GM18907 (cell line): ENCODE data around the gene GCAT.
"Not testable (repeated sequence)": the region's sequence is repeated elsewhere in the genome, so short reads cannot be mapped to it uniquely, and the experiment has no call there.

Experiments
- ATAC-seq: cut with Tn5 transposase; IDR thresholded peaks from one replicate; pipeline ENCODE4 v1.9.1; 2021; ENCODE audit warnings: mild to moderate bottlenecking, moderate library complexity; ENCODE audit not compliant: unreplicated experiment

The GCAT gene

DNA sequence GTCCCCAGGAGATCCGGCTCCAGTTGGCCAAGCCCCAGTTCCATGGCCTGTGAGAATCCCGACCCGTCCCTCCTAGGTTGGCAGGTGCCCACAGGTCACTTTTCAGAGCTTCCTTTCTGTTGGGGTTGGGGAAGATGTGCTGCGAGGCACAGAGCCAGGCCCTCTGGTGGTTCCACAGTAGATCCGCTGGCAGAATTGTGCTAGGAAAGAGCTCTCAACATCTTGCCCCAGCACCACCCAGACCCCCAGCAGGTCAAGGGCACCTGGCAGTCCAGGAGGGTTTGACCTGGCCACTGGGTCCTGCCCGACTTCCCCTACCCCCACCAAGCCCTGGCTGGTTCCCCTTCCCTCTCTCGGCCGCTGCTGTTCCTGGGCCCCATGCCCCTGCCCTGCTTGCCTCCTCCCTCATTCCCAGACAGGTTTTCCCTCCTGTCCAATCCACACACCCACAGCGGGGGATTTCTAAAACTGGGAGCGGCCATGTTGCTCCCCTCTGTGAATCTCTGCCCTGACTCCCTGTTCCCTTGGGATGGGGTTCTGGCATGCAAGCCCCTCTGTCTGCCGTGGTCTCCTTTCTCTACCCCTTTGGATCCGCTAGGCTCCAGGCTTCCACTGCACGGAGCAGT is 26.2 kb upstream of the GCAT start:
- ATAC-seq = no peak

DNA sequence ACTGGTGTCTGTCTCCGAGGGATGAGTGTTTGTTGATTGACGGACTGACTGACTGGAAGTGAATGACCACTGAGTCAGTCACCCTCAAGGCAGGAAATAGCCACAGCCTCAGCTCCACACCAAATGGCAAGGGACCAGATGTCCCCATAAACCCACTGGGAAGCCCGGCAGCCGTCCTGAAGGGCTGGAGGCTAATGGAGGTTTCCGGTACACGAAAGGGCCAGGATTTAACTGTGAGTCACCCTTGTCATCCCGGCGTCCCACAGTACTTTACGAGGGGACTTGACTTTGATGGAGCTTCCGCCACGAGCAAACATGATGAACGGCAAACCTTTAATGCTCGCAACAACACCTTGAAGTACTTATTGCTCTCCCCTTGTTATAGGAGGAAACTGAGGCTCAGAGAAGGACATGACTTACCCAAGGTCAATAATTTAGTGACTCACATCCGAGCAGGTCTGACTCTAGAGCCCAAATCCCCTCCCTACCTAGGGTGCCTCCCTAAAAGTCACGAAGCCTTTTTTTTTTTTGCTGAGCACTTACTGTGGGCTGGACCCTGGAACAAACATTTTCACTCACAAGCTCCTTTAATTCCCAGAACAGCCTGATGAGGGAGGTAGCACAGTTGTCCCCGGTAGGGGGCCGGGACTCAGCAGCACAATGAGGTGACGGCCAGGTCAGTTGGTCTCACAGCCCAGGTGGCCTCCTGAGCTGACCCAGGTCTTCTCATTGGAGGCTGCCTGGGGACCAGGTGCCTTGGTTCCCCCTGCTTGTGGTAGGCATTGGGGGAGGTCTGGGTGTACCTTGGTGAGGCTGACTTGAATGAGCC is 25.2 kb upstream of the GCAT start:
- no peak for ATAC-seq

GRCh38 chr22:37784829-37785495 is 22.8 kb upstream of the GCAT start:
- no peak for ATAC-seq

GRCh38 chr22:37790234-37790633 is 17.5 kb upstream of the GCAT start:
- no peak for ATAC-seq

DNA sequence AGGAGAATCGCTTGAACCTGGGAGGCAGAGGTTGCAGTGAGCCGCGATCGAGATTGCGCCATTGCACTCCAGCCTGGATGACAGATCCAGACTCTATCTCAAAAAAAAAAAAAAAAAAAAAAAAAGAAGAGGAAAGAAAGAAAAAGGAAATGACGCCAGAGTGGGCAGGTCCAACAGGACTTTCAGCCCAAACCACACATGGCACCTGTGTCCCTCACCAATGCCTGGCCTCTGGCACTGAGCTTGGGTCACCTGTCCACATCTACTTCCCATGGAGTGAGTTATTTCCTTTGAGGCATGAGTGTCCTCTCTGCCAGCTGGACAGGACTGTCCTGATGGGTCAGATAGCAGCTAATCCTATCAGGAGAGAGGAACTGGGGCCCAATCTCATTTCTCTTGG is 15.2 kb upstream of the GCAT start:
- no peak for ATAC-seq

- ATAC-seq = no peak
These were observed 13.4 kb upstream of the GCAT start for GRCh38 chr22:37794376-37794775.

DNA sequence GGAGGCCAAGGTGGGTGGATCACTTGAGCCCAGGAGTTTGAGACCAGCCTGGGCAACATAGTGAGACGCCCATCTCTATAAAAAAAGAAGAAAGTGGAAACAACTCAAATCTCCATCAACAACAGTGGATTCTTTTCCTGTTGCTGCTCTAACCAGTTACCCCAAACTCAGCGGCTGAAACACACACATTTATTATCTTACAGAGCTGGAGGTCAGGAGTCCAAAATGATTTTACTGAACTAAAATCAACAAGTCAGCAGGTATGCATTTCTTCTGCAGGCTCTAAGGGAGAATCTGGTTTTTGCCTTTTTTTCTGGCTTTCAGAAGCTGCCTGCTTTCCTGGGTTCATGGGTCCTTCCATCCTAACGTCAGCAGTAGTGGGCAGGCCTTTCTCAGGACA is 11.7 kb upstream of the GCAT start:
- no peak for ATAC-seq

GRCh38 chr22:37797259-37797658 is 10.5 kb upstream of the GCAT start:
- ATAC-seq = not testable (repeated sequence)

DNA sequence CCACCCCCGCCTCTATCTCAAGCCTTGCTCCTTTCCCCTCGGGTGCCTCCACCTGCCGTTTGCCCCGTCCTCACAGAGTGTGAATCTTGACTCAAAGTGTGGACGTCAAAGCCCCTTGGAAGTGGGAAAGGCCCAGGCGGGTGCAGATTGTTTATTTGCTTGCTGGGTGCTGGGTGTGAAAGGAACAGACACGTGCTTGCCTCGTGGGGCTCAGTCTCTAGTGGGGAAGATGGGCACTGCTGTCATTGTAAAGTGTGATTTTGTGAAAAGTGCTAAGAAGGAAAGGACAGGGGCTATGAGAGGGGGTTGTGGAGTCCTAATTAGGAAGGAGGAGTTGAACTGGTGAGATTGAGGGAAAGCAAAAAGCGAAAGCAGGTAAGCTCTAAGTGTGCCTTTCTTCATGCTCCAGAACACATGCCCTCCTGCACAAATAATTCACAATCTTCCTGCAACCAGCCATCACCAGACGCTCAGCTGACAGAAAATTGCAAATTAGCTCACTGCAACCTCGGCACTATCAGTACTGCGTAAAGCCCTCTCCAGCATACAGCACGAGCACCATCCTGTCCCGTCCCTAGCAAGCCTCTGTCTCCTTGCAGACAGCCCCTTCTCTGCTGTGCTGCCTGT is 9.7 kb upstream of the GCAT start:
- ATAC-seq = no peak

DNA sequence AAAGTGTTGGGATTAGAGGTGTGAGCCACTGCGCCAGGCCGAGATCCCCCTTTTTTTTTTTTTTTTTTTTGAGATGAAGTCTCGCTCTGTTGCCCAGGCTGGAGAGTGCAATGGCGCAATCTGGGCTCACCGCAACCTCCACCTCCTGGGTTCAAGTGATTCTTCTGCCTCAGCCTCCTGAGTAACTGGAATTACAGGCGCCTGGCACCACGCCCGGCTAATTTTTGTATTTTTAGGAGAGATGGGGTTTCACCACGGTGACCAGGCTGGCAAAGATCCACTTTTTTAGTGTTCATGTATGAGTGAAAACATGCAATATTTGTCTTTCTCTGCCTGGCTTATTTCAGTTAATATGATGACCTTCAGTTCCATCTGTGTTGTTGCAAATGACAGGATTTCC is 7.8 kb upstream of the GCAT start:
- ATAC-seq = not testable (repeated sequence)

DNA sequence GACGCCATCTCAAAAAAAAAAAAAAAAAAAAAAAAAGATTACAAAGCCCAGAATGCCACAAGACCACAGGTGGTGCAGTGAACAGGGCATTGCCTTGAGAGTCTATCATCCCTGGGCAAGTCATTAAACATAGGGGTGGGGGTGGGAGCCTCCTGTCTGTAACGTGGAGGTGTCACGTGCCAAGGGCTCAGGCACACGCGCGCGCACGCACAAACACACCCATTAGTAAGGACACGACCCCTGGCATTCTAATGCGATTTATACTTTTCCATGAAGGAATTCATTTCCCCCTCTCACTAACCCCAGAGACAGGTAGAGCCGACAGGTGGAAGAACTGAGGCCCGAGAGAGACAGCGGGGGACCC is 5.8 kb upstream of the GCAT start:
- ATAC-seq = no peak

- no peak for ATAC-seq
These were observed 5.2 kb upstream of the GCAT start for GRCh38 chr22:37802310-37803194.

- no peak for ATAC-seq
These were observed 4.5 kb upstream of the GCAT start for GRCh38 chr22:37803195-37803638.

GRCh38 chr22:37803639-37804351 is 3.9 kb upstream of the GCAT start:
- ATAC-seq = no peak

GRCh38 chr22:37804352-37804880 is 3.3 kb upstream of the GCAT start:
- ATAC-seq = no peak

DNA sequence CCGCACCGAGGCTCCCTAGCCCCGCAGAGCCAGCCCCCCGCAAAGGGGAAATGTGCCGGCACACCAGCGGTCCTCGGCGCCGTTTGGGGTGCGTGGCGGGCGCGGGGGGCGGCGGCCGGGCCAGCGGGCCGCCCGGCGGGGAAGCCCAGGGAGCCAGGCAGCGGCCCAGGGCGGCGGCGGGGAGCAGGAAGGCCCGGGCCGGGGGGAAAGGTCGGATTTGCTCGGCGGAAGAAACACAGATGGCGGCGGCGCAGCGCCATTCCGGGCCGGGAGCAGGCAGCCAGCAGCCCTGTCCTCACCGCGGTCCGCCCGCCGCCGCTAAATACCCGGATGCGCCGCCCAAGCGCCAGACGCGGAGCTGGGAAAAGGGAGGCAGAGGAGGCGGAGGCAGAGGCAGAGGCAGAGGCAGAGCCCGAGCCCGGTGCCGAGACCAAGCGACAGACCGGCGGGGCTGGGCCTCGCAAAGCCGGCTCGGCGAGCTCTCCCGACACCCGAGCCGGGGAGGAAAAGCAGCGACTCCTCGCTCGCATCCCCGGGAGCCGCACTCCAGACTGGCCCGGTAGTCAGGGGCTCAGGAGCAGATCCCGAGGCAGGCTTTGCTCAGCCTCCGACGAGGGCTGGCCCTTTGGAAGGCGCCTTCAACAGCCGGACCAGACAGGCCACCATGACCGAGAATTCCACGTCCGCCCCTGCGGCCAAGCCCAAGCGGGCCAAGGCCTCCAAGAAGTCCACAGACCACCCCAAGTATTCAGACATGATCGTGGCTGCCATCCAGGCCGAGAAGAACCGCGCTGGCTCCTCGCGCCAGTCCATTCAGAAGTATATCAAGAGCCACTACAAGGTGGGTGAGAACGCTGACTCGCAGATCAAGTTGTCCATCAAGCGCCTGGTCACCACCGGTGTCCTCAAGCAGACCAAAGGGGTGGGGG is 2.6 kb upstream of the GCAT start:
- no peak for ATAC-seq

DNA sequence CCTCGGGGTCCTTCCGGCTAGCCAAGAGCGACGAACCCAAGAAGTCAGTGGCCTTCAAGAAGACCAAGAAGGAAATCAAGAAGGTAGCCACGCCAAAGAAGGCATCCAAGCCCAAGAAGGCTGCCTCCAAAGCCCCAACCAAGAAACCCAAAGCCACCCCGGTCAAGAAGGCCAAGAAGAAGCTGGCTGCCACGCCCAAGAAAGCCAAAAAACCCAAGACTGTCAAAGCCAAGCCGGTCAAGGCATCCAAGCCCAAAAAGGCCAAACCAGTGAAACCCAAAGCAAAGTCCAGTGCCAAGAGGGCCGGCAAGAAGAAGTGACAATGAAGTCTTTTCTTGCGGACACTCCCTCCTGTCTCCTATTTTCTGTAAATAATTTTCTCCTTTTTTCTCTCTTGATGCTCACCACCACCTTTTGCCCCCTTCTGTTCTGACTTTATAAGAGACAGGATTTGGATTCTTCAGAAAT is 1.9 kb upstream of the GCAT start:
- no peak for ATAC-seq
